CD4-positive, alpha-beta T cell treated with Interleukin-2 at 100 ng/mL for 4 hours (primary cell): Measurements from ENCODE around the gene NFE2L1.
"Not testable (repeated sequence)": the region's sequence is repeated elsewhere in the genome, so short reads cannot be mapped to it uniquely, and the experiment has no call there.

Experiments
- DNase-seq: peaks from one replicate; pipeline ENCODE4 v3.0.0-alpha.2; 2020; ENCODE audit warnings: low spot score

Gene NFE2L1

DNA sequence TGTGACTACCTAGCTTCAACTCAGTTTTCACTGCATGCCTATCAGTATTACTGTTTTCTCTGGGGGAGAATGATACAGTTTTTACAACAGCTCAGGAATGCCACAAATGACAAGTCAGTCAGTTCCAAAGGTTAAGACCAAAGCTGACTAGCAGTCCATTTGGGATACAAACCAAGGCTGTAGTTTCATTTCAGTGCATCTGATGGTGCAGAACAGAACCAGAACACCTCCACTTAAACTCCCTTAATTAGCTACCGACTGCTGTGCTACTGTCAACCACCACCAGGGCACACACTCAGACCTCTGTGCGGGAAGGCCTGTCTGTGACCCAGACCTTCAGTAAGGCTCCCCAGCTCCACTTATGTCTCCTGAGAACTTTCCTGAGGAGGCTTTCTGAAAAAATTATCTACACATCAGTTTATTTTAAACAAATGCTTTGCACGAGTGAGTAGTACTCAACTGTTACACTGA lies 20.4 kb downstream of the NFE2L1 start:
- no peak for DNase-seq

DNA sequence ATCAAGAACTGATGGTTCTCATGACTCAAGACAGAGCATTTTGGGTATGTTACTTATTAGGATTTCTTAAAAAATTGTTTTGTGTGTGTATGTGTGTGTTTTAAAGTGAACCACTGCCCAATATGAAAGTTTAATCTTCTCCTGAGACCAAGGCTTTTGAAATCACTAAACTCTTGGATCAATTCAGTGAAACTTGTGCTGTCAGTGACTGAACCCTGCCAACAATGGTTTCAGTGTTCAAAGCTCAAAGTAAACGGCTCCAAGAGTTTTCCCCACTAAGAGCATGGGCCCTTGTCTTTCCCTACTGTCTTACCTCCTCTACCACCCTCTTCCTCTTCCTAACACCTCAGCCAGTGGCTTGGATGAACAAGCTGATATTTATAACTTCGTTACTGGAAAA lies 22.0 kb downstream of the NFE2L1 start:
- no peak for DNase-seq

DNA sequence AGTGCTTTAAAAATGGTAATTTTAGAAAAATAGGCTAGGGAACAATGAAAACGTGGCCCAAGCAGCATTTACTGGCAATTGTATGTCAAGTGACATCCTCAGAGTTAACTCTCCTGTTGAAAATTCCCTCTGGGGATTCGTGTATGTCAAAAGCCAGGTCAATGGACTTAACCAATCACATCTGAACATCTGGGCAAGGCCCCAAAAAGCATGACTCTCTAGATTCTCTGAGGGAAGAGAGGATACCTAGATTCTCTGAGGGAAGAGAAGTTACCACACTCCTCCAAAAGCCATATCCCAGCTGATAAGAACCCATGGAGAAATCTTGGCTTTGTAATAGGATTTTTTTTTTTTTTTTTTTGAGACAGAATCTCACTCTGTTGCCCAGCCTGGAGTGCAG lies 23.5 kb downstream of the NFE2L1 start:
- DNase-seq = no peak

DNA sequence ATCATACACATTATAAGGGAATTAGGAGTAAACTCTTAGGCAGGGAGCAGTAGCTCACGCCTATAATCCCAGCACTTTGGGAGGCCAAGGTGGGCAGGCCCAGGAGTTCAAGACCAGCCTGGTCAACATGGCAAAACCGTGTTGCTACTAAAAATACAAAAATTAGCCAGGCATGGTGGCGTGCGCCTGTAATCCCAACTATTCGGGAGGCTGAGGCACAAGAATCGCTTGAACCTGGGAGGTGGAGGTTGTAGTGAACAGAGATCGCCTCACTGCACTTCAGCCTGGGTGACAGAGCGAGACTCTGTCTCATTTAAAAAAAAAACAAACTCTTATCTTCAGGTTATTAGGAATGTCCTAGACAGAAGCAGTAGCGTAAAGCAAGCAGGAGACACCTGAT lies 24.7 kb downstream of the NFE2L1 start:
- DNase-seq = not testable (repeated sequence)

DNA sequence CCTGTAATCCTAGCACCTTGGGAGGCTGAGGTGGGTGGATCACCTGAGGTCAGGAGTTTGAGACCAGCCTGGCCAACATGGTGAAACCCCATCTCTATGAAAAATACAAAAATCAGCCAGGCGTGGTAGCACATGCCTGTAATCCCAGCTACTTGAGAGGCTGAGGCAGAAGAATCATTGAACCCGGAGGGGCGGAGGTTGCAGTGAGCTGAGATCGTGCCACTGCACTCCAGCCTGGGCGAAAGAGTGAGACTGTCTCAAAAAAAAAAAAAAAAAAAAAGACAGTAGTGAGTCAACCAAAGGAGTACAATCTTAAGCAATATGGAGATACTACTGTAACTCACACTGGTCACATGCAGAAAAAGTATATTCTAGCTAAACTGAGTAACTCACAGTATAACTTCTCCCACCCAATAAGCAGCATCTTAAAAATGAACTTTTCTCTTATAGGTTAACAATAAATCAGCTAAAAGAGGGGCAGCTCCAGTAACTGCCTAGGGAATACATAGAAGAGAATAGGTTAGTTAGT lies 25.5 kb downstream of the NFE2L1 start:
- DNase-seq = not testable (repeated sequence)

DNA sequence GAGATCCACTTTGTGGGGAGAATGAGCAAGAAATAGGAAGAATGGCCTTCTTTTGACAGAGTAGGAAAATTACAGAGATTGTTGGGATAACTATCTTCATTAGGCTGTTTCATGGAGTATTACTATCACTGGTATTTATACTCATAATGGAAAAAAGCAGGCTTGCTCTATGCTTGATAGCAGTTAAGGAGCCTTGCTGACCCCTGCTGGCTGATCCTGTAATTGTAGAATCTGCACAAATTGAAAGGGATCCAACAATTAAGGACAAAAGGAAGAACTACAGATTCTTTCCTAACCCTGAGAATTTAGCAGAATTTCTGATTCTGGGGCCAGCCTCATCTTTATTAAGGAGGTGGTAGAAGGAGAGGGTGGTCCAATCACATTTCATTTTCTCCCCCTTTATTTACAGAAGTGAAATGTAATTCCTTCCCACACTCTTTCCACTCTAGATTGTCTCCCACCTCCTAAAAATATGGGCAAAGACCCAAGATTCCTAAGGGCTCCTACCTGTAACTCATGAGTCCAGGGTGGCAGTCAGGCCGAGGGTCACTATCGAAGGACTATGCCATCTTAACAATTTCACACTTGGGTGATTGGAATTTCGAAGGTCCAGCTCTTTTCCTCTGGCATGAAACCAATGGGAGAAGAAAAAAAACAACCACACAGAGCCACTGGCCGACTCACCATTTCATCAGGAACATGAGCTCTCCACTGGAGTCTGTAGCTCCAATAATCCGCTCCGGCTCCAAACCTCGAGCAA lies 26.3 kb downstream of the NFE2L1 start:
- peak; percentile 83 for DNase-seq

DNA sequence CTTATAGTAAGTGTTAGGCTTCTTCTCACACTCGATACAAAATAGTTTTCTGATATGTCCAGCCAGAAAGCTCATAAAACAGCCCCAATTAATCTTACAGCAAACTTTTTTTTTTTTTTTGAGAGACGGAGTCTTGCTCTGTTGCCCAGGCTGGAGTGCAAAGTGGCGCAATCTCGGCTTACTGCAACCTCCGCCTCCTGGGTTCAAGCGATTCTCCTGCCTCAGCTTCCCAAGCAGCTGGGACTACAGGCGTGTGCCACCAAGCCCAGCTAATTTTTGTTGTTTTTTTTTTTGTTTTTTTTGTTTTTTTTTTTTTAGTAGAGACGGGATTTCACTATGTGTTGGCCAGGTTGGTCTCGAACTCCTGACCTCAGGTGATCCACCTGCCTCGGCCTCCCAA lies 29.0 kb downstream of the NFE2L1 start:
- DNase-seq = not testable (repeated sequence)

DNA sequence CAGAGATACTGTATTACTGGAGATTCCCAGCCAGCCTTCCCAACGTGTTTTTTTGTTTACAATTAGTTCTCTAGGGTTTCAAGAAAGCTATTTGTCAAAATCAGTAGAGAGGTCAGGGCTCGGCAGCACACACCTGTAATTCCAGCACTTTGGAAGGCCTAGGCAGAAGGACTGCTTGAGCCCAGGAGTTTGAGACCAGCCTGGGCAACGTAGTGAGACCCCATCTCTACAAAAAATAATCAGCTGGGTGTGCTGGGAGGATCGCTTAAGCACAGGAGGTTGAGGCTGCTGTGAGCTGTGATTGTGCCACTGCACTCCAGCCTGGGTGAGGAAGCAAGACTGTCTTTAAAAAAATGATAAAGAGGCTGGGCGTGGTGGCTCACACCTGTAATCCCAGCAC lies 33.7 kb downstream of the NFE2L1 start:
- DNase-seq = no peak

DNA sequence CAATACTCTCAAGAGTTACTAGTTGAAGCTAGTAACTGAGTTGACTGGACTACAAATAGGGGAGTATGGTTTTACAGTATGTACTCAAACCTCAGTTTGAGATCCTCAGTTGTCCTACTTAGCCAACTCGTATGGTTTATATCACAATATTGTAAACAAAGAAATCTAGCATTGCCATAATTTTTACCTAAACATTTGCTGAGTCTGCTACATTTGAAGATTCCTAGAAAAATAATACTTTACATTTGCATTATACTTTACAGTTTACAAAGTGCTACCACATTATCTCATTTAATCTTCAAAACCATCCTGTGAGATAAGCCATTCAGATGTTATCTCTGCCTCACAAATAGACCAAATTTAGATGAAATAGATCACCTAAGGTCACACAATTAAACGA lies 36.8 kb downstream of the NFE2L1 start:
- no peak for DNase-seq

DNA sequence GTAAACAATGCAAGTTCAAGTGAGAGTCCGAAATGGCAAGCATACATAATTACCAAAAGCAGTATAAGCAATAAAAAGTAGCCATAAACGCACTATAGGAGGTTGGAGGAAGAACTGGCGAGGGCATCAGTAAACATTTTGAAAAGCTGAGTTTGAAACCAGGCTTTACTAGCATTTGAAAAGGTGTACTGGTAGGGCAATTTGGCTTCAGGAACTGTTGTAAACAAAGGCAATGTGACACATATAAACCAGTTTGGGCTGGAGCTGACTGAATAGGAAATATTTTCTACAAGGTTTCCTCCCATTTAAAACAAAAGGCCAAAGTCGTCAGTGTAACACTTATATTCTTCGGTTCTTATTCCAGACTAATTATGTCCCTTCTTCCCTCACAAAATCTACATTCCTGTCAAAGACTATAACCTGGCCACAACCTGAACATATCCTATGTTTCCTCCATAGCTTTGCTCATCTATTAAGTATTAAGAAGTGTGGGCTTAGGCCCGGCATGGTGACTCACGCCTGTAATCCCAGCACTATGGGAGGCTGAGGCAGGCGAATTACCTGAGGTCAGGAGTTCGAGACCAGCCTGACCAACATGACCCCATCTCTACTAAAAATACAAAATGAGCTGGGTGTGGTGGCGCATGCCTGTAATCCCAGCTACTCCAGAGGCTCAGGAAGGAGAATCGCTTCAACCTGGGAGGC lies 45.3 kb downstream of the NFE2L1 start:
- no peak for DNase-seq

DNA sequence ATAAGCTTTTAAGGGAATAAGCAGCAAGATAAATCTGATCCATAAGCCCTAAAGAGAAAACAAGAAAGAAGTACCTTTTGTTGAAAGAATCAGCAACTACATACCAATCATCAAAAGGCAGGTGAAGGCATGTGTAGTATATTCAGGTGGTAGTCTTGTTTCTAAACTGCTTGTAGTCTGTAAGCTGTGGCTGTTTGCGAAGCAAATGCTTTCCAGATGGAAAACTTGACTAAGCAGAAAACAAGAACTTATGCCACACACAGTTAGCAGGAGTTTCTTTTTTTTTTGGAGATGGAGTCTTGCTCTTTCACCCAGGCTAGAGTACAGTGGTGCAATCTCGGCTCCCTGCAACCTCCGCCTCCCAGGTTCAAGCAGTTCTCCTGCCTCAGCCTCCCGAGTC lies 47.5 kb downstream of the NFE2L1 start:
- no peak for DNase-seq

DNA sequence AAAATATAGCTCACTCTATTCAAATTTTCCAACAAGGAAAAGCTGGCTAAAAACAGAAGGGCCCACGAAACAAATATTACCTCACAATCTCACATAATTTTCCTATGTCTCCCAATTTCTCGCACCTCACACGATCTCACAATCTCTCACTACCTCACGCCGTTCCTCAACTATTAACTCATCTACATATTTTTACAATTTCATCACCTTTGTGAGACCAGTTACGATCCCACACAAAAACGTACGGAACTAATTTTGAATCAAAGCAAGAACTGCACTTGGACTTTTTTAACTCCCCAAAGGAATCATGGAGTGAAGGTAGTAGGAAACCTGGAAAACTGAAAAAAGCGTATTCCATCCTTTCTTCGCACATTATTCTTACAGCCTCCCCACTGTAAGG lies 52.0 kb downstream of the NFE2L1 start:
- no peak for DNase-seq

DNA sequence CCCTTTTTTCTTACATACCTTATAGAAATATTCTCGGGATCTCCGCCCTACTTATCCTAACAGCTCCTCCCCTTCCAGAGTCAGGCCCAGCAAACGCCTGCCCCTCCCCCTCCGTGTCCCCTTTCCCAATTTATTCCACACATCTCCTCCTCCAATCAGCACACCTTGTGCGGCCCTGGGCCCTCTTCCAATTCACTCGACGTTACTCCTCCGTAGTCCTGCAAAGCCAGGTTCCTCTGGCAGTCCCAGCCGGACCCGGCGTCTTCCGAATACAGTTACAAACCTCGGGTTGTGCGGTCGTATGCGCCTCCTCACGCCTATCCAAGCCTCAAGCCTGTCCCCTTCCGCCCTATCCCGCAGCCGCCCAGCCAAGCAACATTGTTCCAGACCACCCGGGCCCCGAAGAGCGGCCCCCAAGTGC lies 52.4 kb downstream of the NFE2L1 start:
- DNase-seq = no peak

DNA sequence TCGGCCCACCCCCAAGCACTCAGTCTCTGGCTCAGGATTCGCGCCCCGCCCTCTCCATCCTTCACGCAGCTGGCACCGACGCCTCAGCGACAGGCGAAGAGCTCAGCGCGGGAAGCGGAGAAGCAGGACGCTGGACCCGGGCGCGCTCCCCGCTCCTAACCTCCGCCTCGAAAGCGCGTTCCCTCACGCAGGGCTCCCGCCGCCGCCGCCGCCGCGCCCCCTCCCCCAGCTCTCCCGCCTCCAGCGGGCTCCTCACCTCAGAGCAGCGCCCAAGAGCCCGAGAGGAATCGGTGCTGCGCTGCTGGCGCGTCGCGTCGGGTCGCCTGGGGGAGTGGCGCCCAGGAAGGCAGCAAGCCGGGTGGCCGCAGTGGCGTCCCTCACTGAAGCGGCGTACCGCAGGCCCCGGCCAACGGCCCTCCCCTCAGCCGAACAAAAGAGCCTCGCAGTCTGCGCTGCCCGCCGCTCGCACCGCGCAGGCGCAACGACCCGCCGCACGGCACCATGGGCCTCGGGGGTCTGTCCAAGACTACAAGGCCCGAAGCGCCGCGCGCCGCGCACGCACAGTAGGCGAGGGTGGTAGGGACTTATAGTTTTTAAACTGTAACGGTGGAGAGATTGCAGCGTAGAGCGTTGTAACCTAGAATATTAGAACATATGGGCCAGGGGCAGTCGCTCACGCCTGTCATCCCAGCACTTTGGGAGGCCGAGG lies 53.0 kb downstream of the NFE2L1 start, which contains the start of gene CBX1:
Gene CBX1, minus strand, starts transcription at position 467 of the 709 bp plus-strand sequence. CDS start 24,474 bp downstream, outside the sequence.
- DNase-seq = peak; percentile 95

DNA sequence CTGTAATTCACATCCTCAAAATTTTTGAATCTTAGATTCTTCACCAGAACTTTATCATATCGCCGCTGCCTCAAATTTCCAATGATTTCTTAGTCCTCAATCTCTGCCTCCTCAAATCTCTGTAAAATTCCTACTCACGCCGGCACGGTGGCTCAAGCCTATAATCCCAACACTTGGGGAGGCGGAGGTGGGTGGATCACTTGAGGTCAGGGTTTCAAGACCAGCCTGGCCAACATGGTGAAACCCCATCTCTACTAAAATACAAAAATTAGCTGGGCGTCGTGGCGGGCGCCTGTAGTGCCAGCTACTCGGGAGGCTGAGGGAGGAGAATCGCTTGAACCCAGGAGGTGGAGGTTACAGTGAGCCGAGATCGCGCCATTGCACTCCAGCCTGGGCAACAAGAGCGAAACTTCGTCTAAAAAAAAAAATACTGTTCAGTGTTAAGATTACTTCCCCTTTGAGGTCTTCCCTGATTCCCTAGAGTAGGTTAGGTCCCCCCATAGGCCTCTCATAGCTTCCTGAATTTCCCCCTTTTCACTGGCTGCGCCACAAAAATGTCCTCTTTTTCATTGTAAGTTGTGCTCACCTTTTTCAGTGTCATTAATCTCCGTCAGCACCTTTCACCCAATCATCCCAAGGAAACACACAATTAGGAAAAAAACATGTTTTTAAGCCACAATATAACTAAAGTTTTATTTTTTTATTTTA lies 54.0 kb downstream of the NFE2L1 start:
- DNase-seq = no peak

DNA sequence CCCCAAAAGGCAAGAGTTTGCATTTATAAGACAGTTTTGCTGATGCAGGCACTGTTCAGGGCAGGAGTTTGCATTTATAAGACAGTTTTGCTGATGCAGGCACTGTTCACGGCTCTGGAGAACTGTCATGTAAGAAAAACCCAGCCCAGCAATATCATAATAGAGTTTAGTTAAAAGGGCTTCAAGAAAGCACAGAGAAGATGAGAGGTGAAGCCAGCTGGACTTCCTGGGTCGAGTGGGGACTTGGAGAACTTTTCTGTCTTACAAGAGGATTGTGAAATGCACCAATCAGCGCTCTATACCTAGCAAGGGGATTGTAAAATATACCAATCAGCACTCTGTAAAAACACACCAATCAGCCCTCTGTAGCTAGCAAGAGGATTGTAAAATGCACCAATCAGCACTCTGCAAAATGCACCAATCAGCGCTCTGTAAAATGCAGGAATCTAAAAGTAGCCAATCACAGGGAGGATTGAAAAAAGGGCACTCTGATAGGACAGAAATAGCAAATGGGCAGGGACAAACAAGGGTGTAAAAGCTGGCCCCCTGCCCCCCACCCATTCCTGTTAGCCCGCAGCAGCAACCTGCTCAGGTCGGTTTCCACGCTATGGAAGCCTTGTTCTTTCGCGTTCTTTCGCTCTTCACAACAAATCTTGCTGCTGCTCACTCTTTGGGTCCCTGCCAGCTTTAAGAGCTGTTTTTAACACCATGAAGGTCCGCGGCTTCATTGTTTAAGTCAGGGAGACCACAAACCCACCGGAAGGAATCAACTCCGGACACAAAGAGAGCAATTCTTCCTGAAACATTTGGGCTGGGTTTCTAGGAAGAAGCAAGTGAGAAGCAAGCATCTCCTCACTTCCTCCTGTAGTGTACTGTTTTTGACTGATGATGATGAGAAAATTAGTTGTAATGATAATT lies 54.9 kb downstream of the NFE2L1 start:
- DNase-seq = peak; percentile 26

DNA sequence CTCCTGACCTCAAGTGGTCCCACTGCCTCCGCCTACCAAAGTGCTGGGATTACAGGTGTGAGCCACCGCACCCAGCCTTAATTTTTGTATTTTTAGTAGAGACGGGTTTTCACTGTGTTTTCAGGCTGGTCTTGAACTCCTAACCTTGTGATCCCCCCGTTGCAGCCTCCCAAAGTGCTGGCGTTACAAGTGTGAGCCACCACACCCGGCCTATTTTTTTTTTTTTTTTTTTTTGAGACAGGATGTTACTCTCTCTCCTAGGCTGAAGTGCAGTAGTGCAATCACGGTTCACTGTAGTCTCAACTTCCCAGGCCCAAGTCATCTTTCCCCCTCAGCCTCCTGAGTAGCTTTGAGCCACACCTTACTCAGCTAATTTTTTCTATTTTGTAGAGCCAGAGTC lies 56.3 kb downstream of the NFE2L1 start:
- no peak for DNase-seq

DNA sequence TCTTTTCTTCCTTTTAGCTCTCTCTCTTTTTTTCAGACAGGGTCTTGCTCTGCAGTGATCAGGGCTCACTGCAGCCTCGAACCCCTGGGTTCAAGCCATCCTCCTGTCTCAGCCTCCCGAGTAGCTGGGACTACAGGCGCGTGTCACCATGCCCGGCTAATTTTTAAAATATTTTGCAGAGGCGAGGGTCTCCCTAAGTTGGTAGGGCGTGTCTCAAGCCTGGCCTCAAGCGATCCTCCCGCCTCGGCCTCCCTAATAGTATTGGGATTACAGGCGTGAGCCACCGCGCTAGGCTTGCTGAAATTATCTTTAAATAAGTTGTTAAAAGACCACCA lies 58.6 kb downstream of the NFE2L1 start:
- DNase-seq = no peak

DNA sequence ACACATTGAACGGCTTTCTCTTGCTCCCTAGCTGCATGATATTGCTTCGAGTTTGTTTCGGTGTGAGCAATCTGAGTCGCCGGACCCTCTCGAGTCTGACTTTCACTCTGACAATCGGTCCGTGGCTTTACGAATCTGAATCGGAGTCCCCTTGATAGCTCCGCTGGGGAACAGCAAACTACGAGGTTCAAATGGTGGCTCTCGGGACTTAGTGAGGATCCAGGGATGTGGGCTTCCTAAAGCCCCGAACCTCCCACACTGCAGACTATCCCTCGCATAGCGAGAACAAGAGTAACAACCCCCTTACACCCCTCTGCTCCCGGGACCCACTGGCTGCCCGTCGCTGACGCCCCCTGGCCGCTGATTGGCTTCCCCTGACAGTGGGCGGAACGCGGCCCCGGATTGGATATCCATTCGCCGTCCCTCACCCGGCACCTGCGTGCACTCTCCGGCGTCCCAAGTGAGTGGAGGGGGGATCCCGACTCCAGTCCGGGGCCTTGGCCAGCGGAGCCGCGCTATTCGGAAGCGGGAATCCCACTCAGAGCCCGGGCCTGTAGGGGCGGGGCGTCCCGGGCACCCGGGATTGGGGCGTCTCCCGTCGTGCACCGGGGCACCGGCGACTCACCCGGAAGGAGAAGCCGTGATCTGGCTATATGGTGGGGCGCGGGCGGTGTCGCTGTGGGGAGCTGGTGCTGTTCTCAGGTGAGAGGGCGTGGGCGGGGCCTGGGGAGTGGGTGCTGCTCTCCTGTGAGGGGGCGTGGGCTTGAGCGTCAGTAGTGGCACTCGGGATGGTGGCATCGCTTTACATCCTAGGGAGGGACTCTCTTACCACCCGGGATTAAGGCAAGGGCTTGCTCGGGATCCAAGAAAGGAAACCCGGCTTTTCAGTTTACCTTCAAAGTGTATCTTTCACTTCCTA lies 59.2 kb downstream of the NFE2L1 start, which contains the start of gene SNX11:
Gene SNX11, plus strand, starts transcription at position 630 of the 919 bp plus-strand sequence. CDS start 4,278 bp downstream, outside the sequence.
- DNase-seq = peak; percentile 91

DNA sequence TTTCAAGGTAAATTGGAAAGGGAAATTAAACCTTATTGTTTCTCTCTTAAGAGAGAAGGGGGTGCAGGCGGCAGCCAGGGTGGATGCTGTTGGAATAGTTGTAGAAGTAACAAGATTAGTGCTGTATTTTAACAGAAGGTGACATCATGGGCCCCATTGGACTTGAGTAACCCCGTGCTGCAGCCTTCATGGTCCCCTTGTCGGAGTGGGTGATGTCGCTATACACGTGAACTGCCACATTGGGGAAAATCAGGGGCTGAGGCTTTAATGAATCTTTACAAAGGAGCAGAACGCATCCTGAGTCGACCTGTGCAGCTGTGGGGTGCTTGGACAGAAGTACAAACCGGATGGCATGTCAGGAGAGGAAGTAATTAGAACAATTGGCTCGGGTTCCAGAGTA lies 62.6 kb downstream of the NFE2L1 start:
- no peak for DNase-seq
